GM21526 (cell line): ENCODE data around the gene TIE1.

Experiments
- ATAC-seq: cut with Tn5 transposase; IDR thresholded peaks from one replicate; pipeline ENCODE4 v1.9.1; 2021; ENCODE audit warnings: moderate library complexity; ENCODE audit not compliant: unreplicated experiment, low FRiP score

The TIE1 gene

GRCh38 chr1:43273708-43274107 is 27.1 kb upstream of the TIE1 start:
- no peak for ATAC-seq

GRCh38 chr1:43274125-43274803 is 26.5 kb upstream of the TIE1 start:
- no peak for ATAC-seq

- no peak for ATAC-seq
These were observed 26.0 kb upstream of the TIE1 start for GRCh38 chr1:43274804-43275180.

GRCh38 chr1:43275826-43276620 is 24.8 kb upstream of the TIE1 start:
- ATAC-seq = no peak

- no peak for ATAC-seq
These were observed 24.1 kb upstream of the TIE1 start for GRCh38 chr1:43276673-43277072.

GRCh38 chr1:43277116-43277876 is 23.5 kb upstream of the TIE1 start:
- no peak for ATAC-seq

- no peak for ATAC-seq
These were observed 21.6 kb upstream of the TIE1 start for GRCh38 chr1:43279161-43279560.

GRCh38 chr1:43279666-43280065 is 21.1 kb upstream of the TIE1 start:
- no peak for ATAC-seq

- no peak for ATAC-seq
These were observed 20.1 kb upstream of the TIE1 start for GRCh38 chr1:43280692-43281091.

GRCh38 chr1:43282220-43283195 is 18.3 kb upstream of the TIE1 start:
- no peak for ATAC-seq

GRCh38 chr1:43284065-43284464 is 16.7 kb upstream of the TIE1 start:
- no peak for ATAC-seq

GRCh38 chr1:43284546-43285110 is 16.2 kb upstream of the TIE1 start:
- no peak for ATAC-seq

GRCh38 chr1:43285269-43285990 is 15.4 kb upstream of the TIE1 start, which contains the start of gene C1orf210:
Gene C1orf210 (minus strand): TSS chr1:43285581. CDS start chr1:43283270, 2,311 bp downstream.
- ATAC-seq = no peak

GRCh38 chr1:43286115-43286514 is 14.7 kb upstream of the TIE1 start:
- no peak for ATAC-seq

- no peak for ATAC-seq
These were observed 14.2 kb upstream of the TIE1 start for GRCh38 chr1:43286533-43286932.

- ATAC-seq = no peak
These were observed 12.6 kb upstream of the TIE1 start for GRCh38 chr1:43288058-43288784.

- ATAC-seq = no peak
These were observed 11.7 kb upstream of the TIE1 start for GRCh38 chr1:43288785-43289706.
